ENCODE measurements around the gene NRXN3.

DNA sequence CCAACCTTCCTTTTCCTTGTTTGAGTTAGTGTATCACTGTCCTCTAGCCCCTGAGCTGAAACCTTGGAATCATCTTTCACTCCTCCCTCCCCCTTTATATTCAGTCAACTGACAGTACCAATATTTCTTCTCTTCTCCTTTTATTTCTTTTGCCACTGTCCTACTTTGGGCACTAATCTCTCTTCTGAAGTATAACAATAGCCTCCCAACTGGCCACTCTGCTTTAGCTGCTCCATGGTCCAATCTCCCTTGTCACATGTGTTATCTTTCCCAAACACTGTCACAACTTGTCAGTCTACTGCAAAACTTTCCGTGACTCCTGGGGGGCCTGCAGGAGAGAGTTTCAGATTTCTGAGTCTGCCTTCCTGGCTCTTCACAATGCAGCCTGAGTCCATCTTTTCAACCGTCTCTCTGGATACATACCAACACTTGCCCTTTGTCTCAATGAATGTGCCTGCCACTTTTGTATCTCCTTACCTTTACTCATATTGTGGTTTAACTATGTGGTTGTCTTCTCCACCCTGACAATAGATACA, 1570.0 kb downstream of the NRXN3 start:
- TF ChIP-seq CTCF (IDR thresholded peaks at IDR 0.05) (no peak), SIN3A (IDR thresholded peaks at IDR 0.05; ENCODE audit: borderline replicate concordance, low read depth, low read length) (no peak), EP300 (IDR thresholded peaks at IDR 0.05; ENCODE audit: borderline replicate concordance in 1 of 2, low read depth in 1 of 2, low read length in 1 of 2) (no peak), SMC3 (IDR thresholded peaks at IDR 0.05; ENCODE audit: low read depth, low read length) (no peak), POLR2AphosphoS5 (IDR thresholded peaks at IDR 0.05; ENCODE audit: low read depth, low read length) (no peak), CHD2 (IDR thresholded peaks at IDR 0.05; ENCODE audit: low read length, partially characterized antibody) (no peak), EZH2phosphoT487 (IDR thresholded peaks at IDR 0.05; ENCODE audit: borderline replicate concordance, low read depth) (no peak)

All from SK-N-SH (cell line).